AG09319 (cell line): ENCODE data around the gene OPRL1.
"Not testable (repeated sequence)": the region's sequence is repeated elsewhere in the genome, so short reads cannot be mapped to it uniquely, and the experiment has no call there.

ENCODE experiments used
- DNase-seq: peaks from one replicate; pipeline ENCODE4 v3.0.0-alpha.2; 2010; ENCODE audit warnings: low read depth; ENCODE audit errors: extremely low read depth
- TF ChIP-seq, protein P1 (sequence below): IDR thresholded peaks from 2 replicates; pipeline ENCODE4 v1.5.1; 2011; ENCODE audit warnings: low read depth, mild to moderate bottlenecking, inconsistent platforms, low read length, moderate library complexity

OPRL1 gene

DNA sequence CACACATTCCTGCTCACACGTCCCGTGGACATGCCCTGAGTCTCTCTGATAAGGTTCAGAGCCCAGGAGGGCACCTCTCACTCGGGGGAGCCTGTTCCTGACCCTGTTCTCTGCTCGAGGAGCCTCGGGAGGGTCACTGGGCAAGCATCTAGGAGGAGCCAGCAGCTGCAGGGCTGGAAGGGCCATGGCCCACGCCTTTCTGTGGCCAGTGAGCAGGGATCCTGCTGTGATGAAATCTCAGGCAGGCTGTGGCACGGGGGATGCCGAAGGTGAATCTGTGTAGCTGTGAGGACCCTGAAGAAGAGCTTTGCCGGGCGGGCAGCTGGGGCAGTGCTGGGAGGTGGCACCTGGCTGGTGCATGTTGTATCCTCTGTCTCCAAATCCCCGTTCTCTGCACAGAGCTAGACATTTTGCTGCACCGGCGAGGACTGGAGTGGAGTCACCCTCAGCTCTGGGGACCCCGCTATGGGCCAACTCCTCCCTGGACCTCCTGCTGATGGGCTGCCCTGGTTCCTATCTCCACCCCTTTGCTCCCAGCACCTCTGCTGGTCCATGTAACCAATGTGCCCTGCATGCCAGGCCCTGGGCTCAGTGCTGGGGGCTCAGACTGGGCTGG, 34.6 kb downstream of the OPRL1 start:
- TF ChIP-seq, protein P1, sequence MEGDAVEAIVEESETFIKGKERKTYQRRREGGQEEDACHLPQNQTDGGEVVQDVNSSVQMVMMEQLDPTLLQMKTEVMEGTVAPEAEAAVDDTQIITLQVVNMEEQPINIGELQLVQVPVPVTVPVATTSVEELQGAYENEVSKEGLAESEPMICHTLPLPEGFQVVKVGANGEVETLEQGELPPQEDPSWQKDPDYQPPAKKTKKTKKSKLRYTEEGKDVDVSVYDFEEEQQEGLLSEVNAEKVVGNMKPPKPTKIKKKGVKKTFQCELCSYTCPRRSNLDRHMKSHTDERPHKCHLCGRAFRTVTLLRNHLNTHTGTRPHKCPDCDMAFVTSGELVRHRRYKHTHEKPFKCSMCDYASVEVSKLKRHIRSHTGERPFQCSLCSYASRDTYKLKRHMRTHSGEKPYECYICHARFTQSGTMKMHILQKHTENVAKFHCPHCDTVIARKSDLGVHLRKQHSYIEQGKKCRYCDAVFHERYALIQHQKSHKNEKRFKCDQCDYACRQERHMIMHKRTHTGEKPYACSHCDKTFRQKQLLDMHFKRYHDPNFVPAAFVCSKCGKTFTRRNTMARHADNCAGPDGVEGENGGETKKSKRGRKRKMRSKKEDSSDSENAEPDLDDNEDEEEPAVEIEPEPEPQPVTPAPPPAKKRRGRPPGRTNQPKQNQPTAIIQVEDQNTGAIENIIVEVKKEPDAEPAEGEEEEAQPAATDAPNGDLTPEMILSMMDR, result no peak
- no peak for DNase-seq

DNA sequence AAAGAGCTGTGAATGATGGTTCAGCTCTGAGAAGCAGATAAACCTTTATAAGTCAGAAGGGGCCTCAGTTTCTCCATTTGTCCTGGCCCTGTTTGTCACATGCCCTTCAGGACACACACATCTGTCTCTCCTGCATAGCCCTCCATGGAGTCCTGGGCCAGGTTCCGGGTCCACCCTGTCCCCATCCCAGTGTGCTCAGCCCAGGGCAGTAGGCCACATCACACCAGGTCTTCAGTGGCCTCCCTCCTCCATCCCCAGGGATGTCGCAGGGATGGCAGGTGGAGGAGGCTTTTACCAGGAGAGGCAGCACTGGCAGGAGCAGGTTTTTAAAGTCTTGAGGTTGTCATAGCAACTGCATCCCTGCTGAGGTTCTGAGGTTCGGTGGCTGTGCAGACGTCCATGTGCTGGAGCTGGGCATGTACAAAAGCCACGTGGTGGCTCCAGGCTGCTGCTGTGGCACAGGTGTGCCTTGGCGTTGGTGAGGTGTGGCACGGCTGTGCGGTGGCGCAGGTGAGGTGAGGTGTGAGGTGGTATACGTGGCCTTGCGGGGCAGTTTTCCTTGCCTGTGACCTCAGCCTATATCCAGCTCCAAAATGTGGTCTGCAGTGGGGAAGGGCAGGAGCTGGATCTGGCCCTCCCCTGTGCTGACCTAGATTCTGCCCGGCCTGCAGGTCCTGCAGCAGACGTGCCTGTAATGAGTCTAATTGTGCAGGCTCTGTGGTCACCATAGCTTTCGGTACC, 35.5 kb downstream of the OPRL1 start:
- DNase-seq, result no peak
- TF ChIP-seq, protein P1, result no peak

DNA sequence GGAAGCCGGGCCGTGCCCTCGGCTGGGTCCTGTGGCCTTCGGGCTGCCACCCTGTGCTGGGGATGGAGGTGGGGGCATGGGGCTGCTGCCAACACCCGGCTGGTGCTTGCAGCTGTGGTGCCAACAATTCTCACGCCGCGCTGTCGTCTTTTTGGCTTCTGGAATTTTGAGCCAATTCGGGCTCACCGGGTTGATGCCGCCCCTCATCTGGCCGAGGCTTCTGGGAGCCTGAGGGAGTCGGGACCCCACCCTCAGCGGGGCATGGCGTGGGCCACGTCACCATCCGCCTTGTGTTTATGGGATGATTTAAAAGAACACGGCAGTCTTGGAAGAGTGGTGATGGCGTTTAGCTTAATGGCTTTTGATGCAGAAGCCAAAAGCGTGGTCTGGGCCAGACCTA, 36.1 kb downstream of the OPRL1 start:
- no peak for DNase-seq
- TF ChIP-seq, protein P1, result no peak

DNA sequence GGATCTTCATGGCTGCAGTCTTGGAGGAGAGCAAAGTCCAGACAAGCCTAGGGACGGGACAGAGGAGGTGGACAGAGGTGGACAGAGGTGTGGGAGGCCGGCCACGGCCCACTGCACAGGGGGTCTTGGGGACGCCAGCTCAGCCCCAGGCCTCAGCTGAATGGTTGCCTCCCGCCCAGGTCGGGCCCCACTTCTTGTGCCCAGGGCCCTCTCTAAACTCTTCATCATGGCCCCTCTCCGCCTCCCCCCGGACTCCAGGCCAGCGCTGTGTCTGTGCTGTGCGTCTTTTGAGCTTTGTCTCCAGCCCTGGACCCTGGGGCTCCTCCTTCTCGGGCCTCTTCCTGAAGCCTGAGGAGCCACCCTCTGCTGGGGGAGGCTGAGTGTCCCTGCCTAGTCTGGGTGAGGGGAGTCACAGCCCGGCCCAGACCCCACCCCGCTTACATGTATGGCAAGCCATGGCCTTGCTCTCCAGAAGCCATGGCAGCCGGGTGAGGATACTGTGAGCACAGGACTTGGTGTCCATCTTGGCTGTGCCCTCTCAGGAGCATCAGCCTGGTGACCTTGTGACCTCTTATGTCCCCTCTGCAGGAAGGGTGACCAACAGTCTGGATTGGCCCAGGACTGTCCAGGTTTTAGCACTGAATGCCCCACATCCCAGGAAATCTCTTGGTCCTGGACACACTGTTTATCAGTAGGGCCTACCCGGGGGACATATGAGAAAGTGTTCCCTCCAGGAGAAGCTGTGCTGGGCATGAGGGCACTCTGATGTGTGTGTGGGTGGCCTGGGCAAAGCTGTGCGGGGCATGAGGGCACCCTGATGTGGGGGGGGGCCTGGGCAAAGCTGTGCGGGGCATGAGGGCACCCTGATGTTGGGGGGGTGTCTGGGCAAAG, 36.9 kb downstream of the OPRL1 start:
- DNase-seq, result no peak
- TF ChIP-seq, protein P1, result no peak

DNA sequence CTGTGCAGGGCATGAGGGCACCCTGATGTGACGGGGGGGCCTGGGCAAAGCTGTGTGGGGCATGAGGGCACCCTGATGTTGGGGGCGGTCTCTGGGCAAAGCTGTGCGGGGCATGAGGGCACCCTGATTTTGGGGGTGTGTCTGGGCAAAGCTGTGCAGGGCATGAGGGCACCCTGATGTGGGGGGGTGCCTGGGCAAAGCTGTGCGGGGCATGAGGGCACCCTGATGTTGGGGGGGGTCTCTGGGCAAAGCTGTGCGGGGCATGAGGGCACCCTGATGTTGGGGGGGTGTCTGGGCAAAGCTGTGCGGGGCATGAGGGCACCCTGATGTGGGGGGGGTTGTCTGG, 37.5 kb downstream of the OPRL1 start:
- not testable (repeated sequence) for DNase-seq

DNA sequence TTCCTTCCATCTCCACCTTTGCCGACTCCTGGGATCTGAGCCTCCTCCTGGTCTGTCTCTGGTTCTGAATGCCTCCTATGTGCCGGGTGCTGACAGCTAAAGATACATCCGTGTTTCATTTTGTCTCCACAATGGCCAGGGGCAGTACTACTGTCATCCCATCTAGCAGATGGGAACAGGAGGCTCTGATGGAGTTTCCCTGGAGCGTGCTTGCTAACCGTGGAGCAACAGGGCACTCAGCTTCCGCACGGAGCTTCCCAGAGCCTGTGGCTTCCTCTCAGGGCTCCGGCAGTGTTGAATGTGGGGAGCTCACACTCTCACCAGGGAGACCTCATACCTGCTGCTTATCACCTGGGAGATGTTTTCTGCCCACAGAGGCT, 39.4 kb downstream of the OPRL1 start:
- no peak for DNase-seq

DNA sequence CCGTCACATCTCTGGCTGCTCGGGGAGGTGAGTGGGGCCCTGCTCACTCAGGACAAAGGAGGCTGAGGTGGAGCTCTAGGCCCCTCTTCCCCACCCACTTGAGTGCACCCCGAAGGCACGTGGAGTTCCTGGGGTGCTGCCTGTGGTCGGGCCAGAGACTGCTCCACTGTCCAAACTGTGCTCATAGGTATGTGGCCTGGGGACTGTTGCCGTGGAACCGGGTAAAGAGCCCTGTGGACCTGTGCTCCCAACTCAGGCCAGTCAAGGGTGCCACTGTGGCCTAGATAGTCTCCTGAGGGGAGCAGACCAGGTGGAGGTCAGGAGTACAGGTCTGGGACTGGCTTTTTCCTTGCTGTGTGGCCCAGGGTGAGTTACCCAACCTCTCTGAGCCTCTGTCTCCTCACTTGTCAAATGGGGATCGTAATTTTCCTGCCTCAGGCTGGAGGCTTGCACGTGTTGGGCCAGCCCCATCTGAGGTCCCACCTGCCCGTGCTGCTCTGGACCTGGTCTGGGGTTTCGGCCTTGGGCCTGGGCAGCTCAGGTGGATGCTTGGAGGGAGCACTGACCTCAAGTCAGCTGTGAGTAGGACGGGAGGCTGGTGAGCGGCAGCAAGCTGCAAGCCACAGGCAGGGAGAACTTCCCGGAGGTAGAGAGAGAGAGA, 39.9 kb downstream of the OPRL1 start:
- TF ChIP-seq, protein P1, result no peak
- no peak for DNase-seq

More for the DNA sequence above, 39.4 kb downstream of the OPRL1 start:
- TF ChIP-seq, protein P1, result no peak
